ENCODE results near the gene TRIM62. TPM values are rescaled to one million over a fixed set of nuclear protein-coding genes. Genes with fewer than 3 reads are reported as not detected.

The TRIM62 gene
- total and polyA plus RNA-seq, 2 experiments from 2014 or later = 2.9 to 18.9 TPM

DNA sequence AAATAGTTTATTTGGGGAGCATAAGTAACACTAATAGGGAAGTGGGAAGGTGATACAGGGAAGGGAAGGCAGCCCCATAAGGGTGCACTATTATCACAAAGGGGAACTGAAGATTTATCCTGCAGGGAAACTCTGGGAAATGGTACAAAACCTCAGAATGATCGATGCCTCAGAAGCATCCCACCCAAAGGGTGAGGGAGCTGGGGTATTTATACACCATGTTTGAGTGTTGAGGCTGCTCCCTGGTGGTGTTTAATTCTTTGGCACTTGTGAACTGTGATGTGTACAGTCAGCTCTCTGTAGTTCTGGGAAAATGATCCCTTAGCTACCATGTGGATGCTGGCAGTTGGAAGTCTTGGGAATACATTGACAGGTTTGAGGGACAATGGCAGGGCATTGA, 5.1 kb upstream of the TRIM62 start (continued):
- TF ChIP-seq ZNF462 (CRISPR knock-in tag; IDR thresholded peaks at IDR 0.05) = no peak
- TF ChIP-seq EZH2 (IDR thresholded peaks at IDR 0.05; ENCODE audit: low read depth, unreplicated experiment) = no peak
- TF ChIP-seq NANOG (IDR thresholded peaks at IDR 0.05; ENCODE audit: borderline replicate concordance) = no peak
- no peak for TF ChIP-seq CTCF (conservative IDR thresholded peaks at IDR 0.05; ENCODE audit: low read depth in 2 of 2)
- TF ChIP-seq ZNF331 (CRISPR knock-in tag; IDR thresholded peaks at IDR 0.05; ENCODE audit: low read depth) = no peak
- no peak for TF ChIP-seq ETS1 (IDR thresholded peaks at IDR 0.05)
- no peak for TF ChIP-seq STAT1 (IDR thresholded peaks at IDR 0.05; ENCODE audit: unreplicated experiment)

Measured in GM23338 (cell line).